ENCODE measurements around the gene MRPL53.

DNA sequence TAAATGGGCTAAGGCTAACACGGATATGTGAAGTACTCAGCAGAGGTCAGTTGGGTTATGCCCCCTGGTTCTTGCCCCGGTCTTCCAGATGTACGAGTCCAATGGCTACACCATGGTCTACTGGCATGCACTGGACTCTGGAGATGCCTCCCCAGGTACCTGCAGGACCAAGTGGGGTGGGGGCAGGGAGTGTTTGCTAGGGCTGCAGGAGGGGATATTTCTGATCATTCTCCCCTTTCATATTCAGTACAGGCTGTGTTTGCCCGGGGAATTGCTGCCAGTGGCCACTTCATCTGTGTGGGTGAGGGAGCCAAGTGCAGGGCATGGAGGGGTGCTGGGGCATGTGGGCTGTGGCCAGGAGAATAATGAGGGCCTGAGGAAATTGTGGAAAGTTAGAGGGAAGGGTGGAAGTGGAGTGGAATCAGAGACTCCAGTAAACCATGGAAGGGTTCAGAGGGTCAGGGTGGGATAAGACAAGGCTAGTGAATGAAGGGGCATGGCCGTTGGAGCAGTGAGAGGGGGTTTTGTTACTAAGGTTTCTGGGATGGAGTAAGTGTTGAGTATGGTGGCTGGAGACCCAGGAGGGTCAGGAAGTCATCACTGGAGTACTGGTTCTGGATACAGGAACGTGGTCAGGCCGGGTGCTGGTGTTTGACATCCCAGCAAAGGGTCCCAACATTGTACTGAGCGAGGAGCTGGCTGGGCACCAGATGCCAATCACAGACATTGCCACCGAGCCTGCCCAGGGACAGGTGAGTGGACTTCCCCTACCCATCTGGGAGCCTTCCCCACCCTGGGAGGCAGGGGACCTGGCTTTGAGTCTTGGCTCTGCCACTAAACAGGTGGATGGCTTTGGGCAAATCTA is 49.0 kb downstream of the MRPL53 start:
- no peak for TF ChIP-seq RAD21 (IDR thresholded peaks at IDR 0.05; ENCODE audit: low read length)
- TF ChIP-seq RFX5 (IDR thresholded peaks at IDR 0.05; ENCODE audit: low read depth, low read length): no peak
- TF ChIP-seq CEBPB (IDR thresholded peaks at IDR 0.05; ENCODE audit: low read depth, low read length): no peak
- no peak for TF ChIP-seq POLR2A (IDR thresholded peaks at IDR 0.05; ENCODE audit: low read depth, low read length)
- TF ChIP-seq MAZ (IDR thresholded peaks at IDR 0.05; ENCODE audit: borderline replicate concordance, low read depth, low read length): no peak
- TF ChIP-seq, protein P1, sequence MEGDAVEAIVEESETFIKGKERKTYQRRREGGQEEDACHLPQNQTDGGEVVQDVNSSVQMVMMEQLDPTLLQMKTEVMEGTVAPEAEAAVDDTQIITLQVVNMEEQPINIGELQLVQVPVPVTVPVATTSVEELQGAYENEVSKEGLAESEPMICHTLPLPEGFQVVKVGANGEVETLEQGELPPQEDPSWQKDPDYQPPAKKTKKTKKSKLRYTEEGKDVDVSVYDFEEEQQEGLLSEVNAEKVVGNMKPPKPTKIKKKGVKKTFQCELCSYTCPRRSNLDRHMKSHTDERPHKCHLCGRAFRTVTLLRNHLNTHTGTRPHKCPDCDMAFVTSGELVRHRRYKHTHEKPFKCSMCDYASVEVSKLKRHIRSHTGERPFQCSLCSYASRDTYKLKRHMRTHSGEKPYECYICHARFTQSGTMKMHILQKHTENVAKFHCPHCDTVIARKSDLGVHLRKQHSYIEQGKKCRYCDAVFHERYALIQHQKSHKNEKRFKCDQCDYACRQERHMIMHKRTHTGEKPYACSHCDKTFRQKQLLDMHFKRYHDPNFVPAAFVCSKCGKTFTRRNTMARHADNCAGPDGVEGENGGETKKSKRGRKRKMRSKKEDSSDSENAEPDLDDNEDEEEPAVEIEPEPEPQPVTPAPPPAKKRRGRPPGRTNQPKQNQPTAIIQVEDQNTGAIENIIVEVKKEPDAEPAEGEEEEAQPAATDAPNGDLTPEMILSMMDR (conservative IDR thresholded peaks at IDR 0.05; ENCODE audit: low read depth, low read length): no peak
- no peak for TF ChIP-seq MAFK (IDR thresholded peaks at IDR 0.05; ENCODE audit: low read depth, low read length)
- no peak for TF ChIP-seq BHLHE40 (IDR thresholded peaks at IDR 0.05; ENCODE audit: low read depth, low read length)
- TF ChIP-seq MXI1 (IDR thresholded peaks at IDR 0.05; ENCODE audit: borderline replicate concordance, low read depth, low read length): no peak
- TF ChIP-seq, protein P2, sequence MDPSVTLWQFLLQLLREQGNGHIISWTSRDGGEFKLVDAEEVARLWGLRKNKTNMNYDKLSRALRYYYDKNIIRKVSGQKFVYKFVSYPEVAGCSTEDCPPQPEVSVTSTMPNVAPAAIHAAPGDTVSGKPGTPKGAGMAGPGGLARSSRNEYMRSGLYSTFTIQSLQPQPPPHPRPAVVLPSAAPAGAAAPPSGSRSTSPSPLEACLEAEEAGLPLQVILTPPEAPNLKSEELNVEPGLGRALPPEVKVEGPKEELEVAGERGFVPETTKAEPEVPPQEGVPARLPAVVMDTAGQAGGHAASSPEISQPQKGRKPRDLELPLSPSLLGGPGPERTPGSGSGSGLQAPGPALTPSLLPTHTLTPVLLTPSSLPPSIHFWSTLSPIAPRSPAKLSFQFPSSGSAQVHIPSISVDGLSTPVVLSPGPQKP (IDR thresholded peaks at IDR 0.05; ENCODE audit: borderline replicate concordance, low read depth, low read length): no peak
